ENCODE measurements around the gene PTPRN2. TPM values are rescaled to one million over a fixed set of nuclear protein-coding genes. Genes with fewer than 3 reads are reported as not detected.

PTPRN2 gene
- total and polyA plus RNA-seq, 2 of the 8 experiments (the other 6 are each of a cell fraction or from before 2014, with no cell fraction given): 2.6 to 4.5 TPM

DNA sequence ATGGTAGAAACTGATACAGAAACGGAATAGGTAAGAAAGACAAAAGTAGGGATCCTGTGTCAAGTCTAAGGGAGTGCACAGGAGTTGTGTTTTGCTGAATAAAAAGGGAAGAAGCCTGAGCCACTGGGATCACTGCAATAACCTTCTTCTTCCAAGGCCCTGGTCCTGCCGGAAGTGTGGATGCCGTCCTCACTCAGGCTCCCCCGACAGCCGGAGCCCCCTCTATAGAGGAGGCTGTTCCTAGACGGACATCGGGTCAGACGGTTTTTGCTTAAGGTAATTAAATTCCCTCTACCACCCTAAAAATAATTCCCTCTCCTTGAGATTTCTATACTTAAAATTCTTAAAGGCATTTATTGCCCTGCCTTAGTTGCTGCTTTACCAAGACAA, 566.9 kb downstream of the PTPRN2 start (continued):
- TF ChIP-seq EGR1 (IDR thresholded peaks at IDR 0.05; ENCODE audit: borderline replicate concordance, low read depth, low read length) (no peak), NANOG (IDR thresholded peaks at IDR 0.05; ENCODE audit: insufficient read depth, low read depth, low read length, poor library complexity, severe bottlenecking) (no peak)

Data from H1 (cell line).